K562 (cell line): ENCODE results near the gene L3MBTL1. TPM values are rescaled to one million over a fixed set of nuclear protein-coding genes. Genes with fewer than 3 reads are reported as not detected.

Source experiments
- ATAC-seq: fragments of 200-7000 bp; cut with Tn5 transposase; 3 replicates; pipeline ENCODE4 v1.9.1; 2020; ENCODE audit warnings: moderate library complexity
- BruUV-seq: library from RNA; stranded (reverse); fragments of 400-500 nt; replicated peaks from 2 replicates; lab custom pipeline; 2021; lab: Mats Ljungman, UMichigan
- CTCF ChIA-PET: fragments of 300-600 bp; formaldehyde crosslinking; extraction: SDS; loops from one replicate; lab custom pipeline; 2021; ENCODE audit warnings: low intra/inter-chr PET ratio; lab: Yijun Ruan, JAX
- POLR2A ChIA-PET: fragments of 300-600, 350-650 bp; sonication (Branson Sonifier 250); formaldehyde crosslinking; extraction: SDS; loops from one replicate; lab custom pipeline; 2021; ENCODE audit warnings: antibody characterized with exemption, inconsistent platforms; lab: Yijun Ruan, JAX
- DNase-seq, 4 experiments: peaks; one replicate each; pipeline versions ENCODE4 v3.0.0 to v3.0.0-alpha.2; 2011 to 2018; ENCODE audit warnings: low spot score in 3 of 4, mixed read lengths in 3 of 4; ENCODE audit errors: extremely low read depth in 1 of 4
- FAIRE-seq: peaks from 2 replicates; lab custom pipeline; 2011; peaks lifted over from hg19 to GRCh38; lab: Jason Lieb, UNC
- H2AFZ ChIP-seq: 2 replicates; pipeline ENCODE4 v1.6.0; 2011; ENCODE audit warnings: low read depth, low read length, control low read depth, inconsistent platforms
- H3K27ac ChIP-seq: fragments of 200-600 bp; 3 replicates; pipeline ENCODE4 v1.8.0; 2011; ENCODE audit warnings: low read depth, mild to moderate bottlenecking, control low read depth, inconsistent platforms, low read length, moderate library complexity, mixed read lengths; ENCODE audit errors: extremely low read depth
- H3K27me3 ChIP-seq, 2 experiments: fragments of 300-600 bp in 1 of 2; 2 replicates in 1 of 2; 3 replicates in 1 of 2; pipeline versions ENCODE4 v1.6.0 to v1.8.0; 2011; ENCODE audit warnings: inconsistent platforms in 2 of 2, low read length in 2 of 2, mild to moderate bottlenecking in 1 of 2, mixed read lengths in 1 of 2, moderate library complexity in 1 of 2; ENCODE audit not compliant: control insufficient read depth in 2 of 2, insufficient read depth in 2 of 2
- H3K36me3 ChIP-seq: fragments of 300-600 bp; 3 replicates; pipeline ENCODE4 v1.8.0; 2011; ENCODE audit warnings: mild to moderate bottlenecking, low read length, inconsistent platforms; ENCODE audit not compliant: control insufficient read depth, insufficient read depth
- H3K4me1 ChIP-seq, 2 experiments: fragments of 200-600 bp in 1 of 2; replicated peaks in 1 of 2; 2 replicates in 1 of 2; 3 replicates in 1 of 2; pipeline versions ENCODE4 v1.5.1 to v1.8.0; 2011; ENCODE audit warnings: inconsistent platforms in 2 of 2, low read length in 2 of 2, mild to moderate bottlenecking in 1 of 2, mixed read lengths in 1 of 2, moderate library complexity in 1 of 2; ENCODE audit not compliant: control insufficient read depth in 2 of 2, insufficient read depth in 2 of 2
- H3K4me2 ChIP-seq: 2 replicates; pipeline ENCODE4 v1.6.1; 2011; ENCODE audit warnings: low read length, control low read depth, inconsistent platforms, mixed read lengths; ENCODE audit not compliant: insufficient read depth
- H3K4me3 ChIP-seq: fragments of 200-600 bp; sonication (generic), shearing (Covaris generic); 2 replicates; pipeline ENCODE4 v1.5.1; 2016; ENCODE audit warnings: control low read depth, inconsistent platforms
- H3K79me2 ChIP-seq: fragments of 200-600 bp; 3 replicates; pipeline ENCODE4 v1.8.0; 2011; ENCODE audit warnings: low read length, inconsistent platforms; ENCODE audit not compliant: control insufficient read depth, insufficient read depth
- H3K9ac ChIP-seq, 2 experiments: 2 replicates each; pipeline versions ENCODE4 v1.6.0 to v1.6.1; 2011; ENCODE audit warnings: low read depth in 2 of 2, low read length in 2 of 2, control low read depth in 1 of 2, inconsistent platforms in 1 of 2, mild to moderate bottlenecking in 1 of 2, mixed read lengths in 1 of 2; ENCODE audit not compliant: insufficient read depth in 1 of 2
- H3K9me1 ChIP-seq: one replicate; pipeline ENCODE4 v1.6.0; 2011; ENCODE audit warnings: inconsistent platforms, mild to moderate bottlenecking, low read length, moderate library complexity; ENCODE audit not compliant: control insufficient read depth, insufficient read depth
- H3K9me3 ChIP-seq: replicated peaks from 2 replicates; pipeline ENCODE4 v1.5.1; 2011; ENCODE audit warnings: low read depth, low read length, inconsistent platforms; ENCODE audit not compliant: control insufficient read depth, insufficient read depth
- H4K20me1 ChIP-seq: replicated peaks from 2 replicates; pipeline ENCODE4 v1.6.1; 2011; ENCODE audit warnings: low read length, inconsistent platforms, mixed read lengths; ENCODE audit not compliant: control insufficient read depth, insufficient read depth
- ATF4 ChIP-seq: fragments of 450-650 bp; formaldehyde crosslinking; IDR thresholded peaks from 2 replicates; pipeline ENCODE4 v1.4.0; 2022; ENCODE audit warnings: mild to moderate bottlenecking, moderate library complexity
- BMI1 ChIP-seq: fragments of 150-350 bp; IDR thresholded peaks from 2 replicates; pipeline ENCODE4 v1.6.1; 2014; ENCODE audit warnings: low read length
- CEBPB ChIP-seq: fragments of 450-650 bp; IDR thresholded peaks from 2 replicates; pipeline ENCODE4 v1.6.1; 2016; ENCODE audit warnings: missing genetic modification characterization, missing compliant biosample characterization
- CXXC5 ChIP-seq: fragments of 250-450 bp; sonication (Bioruptor Pico); IDR thresholded peaks from 2 replicates; pipeline ENCODE4 v1.8.0; 2022; ENCODE audit warnings: inconsistent platforms, mild to moderate bottlenecking, moderate library complexity
- DDX20 ChIP-seq: fragments of 450-650 bp; IDR thresholded peaks from 2 replicates; pipeline ENCODE4 v1.6.1; 2016; ENCODE audit warnings: missing genetic modification characterization, low read depth, mild to moderate bottlenecking, missing compliant biosample characterization, moderate library complexity
- DIDO1 ChIP-seq: fragments of 450-650 bp; IDR thresholded peaks from 2 replicates; pipeline ENCODE4 v1.6.1; 2016; ENCODE audit warnings: low read depth, missing biosample characterization, missing genetic modification characterization
- E2F5 ChIP-seq: sonication (generic); formaldehyde crosslinking; IDR thresholded peaks from 2 replicates; pipeline ENCODE4 v1.8.0; 2022; ENCODE audit warnings: mild to moderate bottlenecking, missing genetic modification reagents
- GTF2E2 ChIP-seq: fragments of 200-800 bp; sonication (Bioruptor generic); IDR thresholded peaks from 2 replicates; pipeline ENCODE4 v1.6.1; 2016; ENCODE audit warnings: missing genetic modification characterization, missing compliant biosample characterization
- GTF3C2 ChIP-seq: IDR thresholded peaks from 3 replicates; pipeline ENCODE4 v1.6.1; 2011; ENCODE audit warnings: borderline replicate concordance, mild to moderate bottlenecking, moderate library complexity; ENCODE audit not compliant: insufficient read length; ENCODE audit errors: extremely low read depth
- HMGN3 ChIP-seq: IDR thresholded peaks from 2 replicates; pipeline ENCODE4 v1.6.1; 2011; ENCODE audit warnings: borderline replicate concordance, low read depth, mild to moderate bottlenecking, mixed read lengths, low read length; ENCODE audit not compliant: insufficient read length; ENCODE audit errors: extremely low read depth
- POLR3G ChIP-seq: IDR thresholded peaks from 2 replicates; pipeline ENCODE4 v1.6.1; 2011; ENCODE audit not compliant: insufficient read length, insufficient replicate concordance; ENCODE audit errors: extremely low read depth
- SRSF1 ChIP-seq: fragments of 200-400 bp; formaldehyde crosslinking; IDR thresholded peaks from 2 replicates; pipeline ENCODE4 v1.6.1; 2017; ENCODE audit warnings: mild to moderate bottlenecking, low read depth, low read length, moderate library complexity
- TCFL5 ChIP-seq: fragments of 250-450 bp; sonication (Bioruptor Pico); conservative IDR thresholded peaks from 2 replicates; pipeline ENCODE4 v1.6.1; 2021; ENCODE audit warnings: mild to moderate bottlenecking, moderate library complexity, matching md5 sums
- ZBTB1 ChIP-seq: sonication (generic); formaldehyde crosslinking; IDR thresholded peaks from 2 replicates; pipeline ENCODE4 v1.8.1; 2023; ENCODE audit warnings: missing genetic modification reagents, low read depth, mild to moderate bottlenecking, borderline replicate concordance
- WGBS: fragments of 100-300 bp; shearing (Covaris generic); methylation state at CpG from one replicate; pipeline ENCODE4 v1.1.6; 2016; ENCODE audit warnings: low coverage, mixed read lengths; ENCODE audit not compliant: insufficient coverage; ENCODE audit errors: missing lambda C conversion rate; 5-methylcytosine and 5-hydroxymethylcytosine counted together
- in situ Hi-C: fragments of 300-500 bp; cut with MboI; formaldehyde crosslinking; loops from 4 replicates; pipeline ENCODE4 v1.15.0; 2018; ENCODE audit warnings: inconsistent platforms, mixed read lengths
- intact Hi-C: fragments of 100-400 bp; cut with micrococcal nuclease; formaldehyde crosslinking; loops from 2 replicates; pipeline ENCODE4 v1.14.2; 2022
- polyA plus RNA-seq, 8 experiments: library from polyadenylated mRNA; depleted of rRNA in 4 of 8; stranded (reverse) in 5 of 8; unstranded in 3 of 8; fragments of >200 nt; fragmentation: Nextera tagmentation in 2 of 8; fragmentation: Illumina TruSeq in 1 of 8; extraction: Ambion mirVana in 2 of 8; extraction: Trizol in 1 of 8; gene quantifications; 2 replicates each; pipeline versions ENCODE4 v1.2.1 to v1.2.3, GENCODE V29; 2011 to 2014; ENCODE audit warnings: inconsistent platforms in 1 of 8, missing spikeins in 1 of 8
- total RNA-seq, 7 experiments: library from RNA; depleted of rRNA in 6 of 7; stranded (reverse); fragments of >200 nt in 6 of 7; fragmentation: Illumina TruSeq in 2 of 7; extraction: Trizol in 2 of 7; gene quantifications; 2 replicates each; pipeline versions ENCODE4 v1.2.1 to v1.2.3, GENCODE V29; 2011 to 2021; ENCODE audit warnings: low replicate concordance in 1 of 7
- TF ChIP-seq, protein P1 (sequence below): fragments of 250-450 bp; sonication (Bioruptor Pico); IDR thresholded peaks from 2 replicates; pipeline ENCODE4 v1.5.0; 2021; ENCODE audit warnings: mild to moderate bottlenecking, borderline replicate concordance

L3MBTL1 gene
- total and polyA plus RNA-seq, 9 of the 15 experiments (the other 6 are each of a cell fraction or from before 2014, with no cell fraction given) = 0.77 to 10.0 (median 4.4) TPM

DNA sequence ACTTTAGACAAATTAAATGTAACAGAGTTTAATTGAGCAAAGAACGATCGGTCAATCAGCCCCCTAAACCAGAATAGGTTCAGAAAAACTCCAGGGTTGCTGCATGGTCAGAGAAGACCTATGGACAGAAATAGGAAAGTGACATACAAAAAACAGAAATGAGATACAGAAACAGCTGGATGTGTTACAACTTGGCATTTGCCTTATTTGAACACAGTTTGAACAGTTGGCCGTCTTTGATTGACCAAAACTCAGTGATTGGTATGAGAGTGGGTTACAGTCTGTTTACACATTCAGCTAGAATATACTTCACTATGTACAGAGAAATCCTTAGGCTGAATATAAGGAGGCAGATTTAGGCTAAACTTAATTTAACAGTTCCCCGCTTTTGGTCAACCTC is 29.9 kb upstream of the L3MBTL1 start:
- Histone ChIP-seq H3K4me1 (no peaks in the 10 kb centered on the region), H3K4me2 (no peak overlapping the region), H3K27ac (no peak overlapping the region), H3K9ac (no peak overlapping the region), H3K27me3 (peaks cover 10 to 15% of the 10 kb centered on the region in 2 experiments), H3K9me3 (peaks cover 3% of the 10 kb centered on the region; the same call in 1 of the 2 replicates), H3K79me2 (no peaks in the 10 kb centered on the region), H2AFZ (no peak overlapping the region), H3K9me1 (no peaks in the 10 kb centered on the region), H3K36me3 (no peaks in the 10 kb centered on the region), H3K4me3 (no peak overlapping the region), H4K20me1 (no peaks in the 10 kb centered on the region)
- POLR2A ChIA-PET = interaction anchor here (0.5 to 3.5 kb wide), 6 partner anchors 11 to 38 kb away, joined by 4 to 23 read pairs (median 4); no protein-coding TSS in a partner anchor
- WGBS = 3% methylated on average over 4 of the region's 4 CpGs
- ATAC-seq (no peak), DNase-seq (no peak), FAIRE-seq (no peak)
- CTCF ChIA-PET = no interaction called here
- intact Hi-C loops = no loop called here
- BruUV-seq = no TSS peak
- in situ Hi-C loops = no loop called here
- no peak for TF ChIP-seq GTF2E2 (tag)
- TF ChIP-seq CEBPB (tag) = no peak
- TF ChIP-seq GTF3C2 = no peak
- no peak for TF ChIP-seq SRSF1
- TF ChIP-seq TCFL5 (CRISPR knock-in tag) = no peak
- TF ChIP-seq HMGN3 = no peak
- no peak for TF ChIP-seq DDX20 (tag)
- no peak for TF ChIP-seq E2F5 (CRISPR knock-in tag)
- no peak for TF ChIP-seq DIDO1 (tag)
- TF ChIP-seq, protein P1, sequence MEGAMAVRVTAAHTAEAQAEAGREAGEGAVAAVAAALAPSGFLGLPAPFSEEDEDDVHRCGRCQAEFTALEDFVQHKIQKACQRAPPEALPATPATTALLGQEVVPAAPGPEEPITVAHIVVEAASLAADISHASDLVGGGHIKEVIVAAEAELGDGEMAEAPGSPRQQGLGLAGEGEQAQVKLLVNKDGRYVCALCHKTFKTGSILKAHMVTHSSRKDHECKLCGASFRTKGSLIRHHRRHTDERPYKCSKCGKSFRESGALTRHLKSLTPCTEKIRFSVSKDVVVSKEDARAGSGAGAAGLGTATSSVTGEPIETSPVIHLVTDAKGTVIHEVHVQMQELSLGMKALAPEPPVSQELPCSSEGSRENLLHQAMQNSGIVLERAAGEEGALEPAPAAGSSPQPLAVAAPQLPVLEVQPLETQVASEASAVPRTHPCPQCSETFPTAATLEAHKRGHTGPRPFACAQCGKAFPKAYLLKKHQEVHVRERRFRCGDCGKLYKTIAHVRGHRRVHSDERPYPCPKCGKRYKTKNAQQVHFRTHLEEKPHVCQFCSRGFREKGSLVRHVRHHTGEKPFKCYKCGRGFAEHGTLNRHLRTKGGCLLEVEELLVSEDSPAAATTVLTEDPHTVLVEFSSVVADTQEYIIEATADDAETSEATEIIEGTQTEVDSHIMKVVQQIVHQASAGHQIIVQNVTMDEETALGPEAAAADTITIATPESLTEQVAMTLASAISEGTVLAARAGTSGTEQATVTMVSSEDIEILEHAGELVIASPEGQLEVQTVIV (CRISPR knock-in tag) = no peak
- TF ChIP-seq POLR3G = no peak
- TF ChIP-seq BMI1 = no peak
- no peak for TF ChIP-seq ZBTB1 (CRISPR knock-in tag)
- TF ChIP-seq ATF4 (CRISPR knock-in tag) = no peak
- TF ChIP-seq CXXC5 (CRISPR knock-in tag) = no peak
